HL-60 (cell line): Measurements from ENCODE around the gene YWHAE.
A peak's percentile ranks its signal among the peaks of the same experiment; 100 is the strongest.

Experiments used
- DNase-seq, 2 experiments: peaks; one replicate each; pipeline ENCODE4 v3.0.0-alpha.2; 2010 to 2020; ENCODE audit warnings: low read depth in 1 of 2, low spot score in 1 of 2
- H3K27ac ChIP-seq: fragments of 250-450 bp; sonication (Bioruptor Pico); replicated peaks from 2 replicates; pipeline ENCODE4 v1.5.1; 2020; ENCODE audit warnings: mild to moderate bottlenecking, moderate library complexity
- H3K27me3 ChIP-seq: fragments of 250-450 bp; sonication (Bioruptor Pico); 2 replicates; pipeline ENCODE4 v1.5.1; 2021; ENCODE audit warnings: mild to moderate bottlenecking, moderate library complexity; ENCODE audit not compliant: insufficient read depth, poor library complexity, severe bottlenecking
- H3K4me3 ChIP-seq: replicated peaks from 2 replicates; pipeline ENCODE4 v1.5.1; 2011; ENCODE audit warnings: mild to moderate bottlenecking, control low read depth, low read length; ENCODE audit not compliant: insufficient read depth
- GABPA ChIP-seq: IDR thresholded peaks from 2 replicates; pipeline ENCODE4 v1.6.1; 2012; ENCODE audit warnings: low read depth
- POLR2AphosphoS5 ChIP-seq: IDR thresholded peaks from 2 replicates; pipeline ENCODE4 v1.6.1; 2012; ENCODE audit warnings: low read depth
- SPI1 ChIP-seq: IDR thresholded peaks from 2 replicates; pipeline ENCODE4 v1.6.1; 2012; ENCODE audit warnings: low read depth, mild to moderate bottlenecking, borderline replicate concordance
- long read RNA-seq: library from polyadenylated mRNA; unstranded; transcript quantifications from one replicate; pipeline ENCODE4 v2.0.0, GENCODE V29; 2020
- TF ChIP-seq, protein P1 (sequence below): IDR thresholded peaks from 2 replicates; pipeline ENCODE4 v1.6.1; 2012; ENCODE audit warnings: low read depth; ENCODE audit not compliant: insufficient replicate concordance
- TF ChIP-seq, protein P2 (sequence below): IDR thresholded peaks from one replicate; pipeline ENCODE4 v1.5.1; 2011; ENCODE audit warnings: low read length, control low read depth, inconsistent platforms; ENCODE audit not compliant: insufficient read depth

The YWHAE gene
- long read RNA-seq, transcript YWHAE-208 (7 exons, 1,818 nt): minor isoform, 27 of 957 reads
- long read RNA-seq, transcript YWHAE-201 (6 exons, 2,211 nt): major isoform, 906 of 957 reads
- long read RNA-seq, partial matches to known transcripts: 8 of 957 reads
- long read RNA-seq, other reads (novel, unspliced or antisense): 14 of 957 reads

DNA sequence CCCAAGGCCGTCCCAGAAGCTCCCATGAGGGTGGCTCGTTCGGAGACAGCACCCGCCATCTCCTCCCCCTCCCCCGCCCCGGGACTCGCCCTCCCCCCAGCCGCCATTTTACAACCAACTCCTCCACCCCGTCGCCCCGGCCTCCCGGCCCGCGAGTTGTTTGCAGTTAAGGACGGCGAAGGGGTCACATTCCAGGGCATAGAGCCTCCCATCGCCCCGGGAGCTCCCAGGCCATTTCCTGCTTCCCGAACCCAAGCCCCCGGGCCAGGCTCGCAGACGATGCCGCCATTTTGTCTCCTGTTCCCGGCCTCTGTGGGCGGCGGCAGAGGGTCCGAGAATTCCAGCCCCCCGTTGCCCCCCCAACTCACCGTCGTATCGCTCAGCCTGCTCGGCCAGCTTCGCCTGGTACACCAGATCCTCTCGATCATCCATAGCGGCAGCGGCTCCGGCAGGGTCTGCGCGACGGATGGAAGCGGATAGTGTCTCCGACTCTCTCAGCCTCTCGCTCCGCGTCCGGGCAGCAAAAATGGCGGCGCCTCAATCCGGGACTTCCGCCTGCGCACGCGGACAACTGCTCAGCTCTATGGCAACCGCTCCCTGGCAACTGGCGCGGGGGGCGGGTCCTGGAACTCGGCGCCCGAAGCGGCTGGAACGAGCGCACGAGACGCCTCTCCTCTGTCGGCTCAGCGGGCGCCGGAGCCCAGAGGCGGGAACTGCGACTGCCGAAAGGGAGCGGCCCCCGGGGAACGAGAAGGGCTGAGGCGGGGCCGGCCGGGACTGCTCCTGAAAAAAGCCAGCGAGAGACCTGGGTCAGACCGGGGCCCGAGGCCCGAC is at the start of gene YWHAE:
Gene YWHAE, minus strand, starts transcription at position 544 of the 834 bp plus-strand sequence. Its CDS starts 112 bp downstream, at position 432.
- Histone ChIP-seq H3K4me3 (peak within 1 kb of the TSS; percentile 84), H3K27ac (peak within 1 kb of the TSS; percentile 98), H3K27me3 (no peaks in the 10 kb centered on the region)
- peak; percentile 92 for TF ChIP-seq POLR2AphosphoS5
- TF ChIP-seq, protein P1, sequence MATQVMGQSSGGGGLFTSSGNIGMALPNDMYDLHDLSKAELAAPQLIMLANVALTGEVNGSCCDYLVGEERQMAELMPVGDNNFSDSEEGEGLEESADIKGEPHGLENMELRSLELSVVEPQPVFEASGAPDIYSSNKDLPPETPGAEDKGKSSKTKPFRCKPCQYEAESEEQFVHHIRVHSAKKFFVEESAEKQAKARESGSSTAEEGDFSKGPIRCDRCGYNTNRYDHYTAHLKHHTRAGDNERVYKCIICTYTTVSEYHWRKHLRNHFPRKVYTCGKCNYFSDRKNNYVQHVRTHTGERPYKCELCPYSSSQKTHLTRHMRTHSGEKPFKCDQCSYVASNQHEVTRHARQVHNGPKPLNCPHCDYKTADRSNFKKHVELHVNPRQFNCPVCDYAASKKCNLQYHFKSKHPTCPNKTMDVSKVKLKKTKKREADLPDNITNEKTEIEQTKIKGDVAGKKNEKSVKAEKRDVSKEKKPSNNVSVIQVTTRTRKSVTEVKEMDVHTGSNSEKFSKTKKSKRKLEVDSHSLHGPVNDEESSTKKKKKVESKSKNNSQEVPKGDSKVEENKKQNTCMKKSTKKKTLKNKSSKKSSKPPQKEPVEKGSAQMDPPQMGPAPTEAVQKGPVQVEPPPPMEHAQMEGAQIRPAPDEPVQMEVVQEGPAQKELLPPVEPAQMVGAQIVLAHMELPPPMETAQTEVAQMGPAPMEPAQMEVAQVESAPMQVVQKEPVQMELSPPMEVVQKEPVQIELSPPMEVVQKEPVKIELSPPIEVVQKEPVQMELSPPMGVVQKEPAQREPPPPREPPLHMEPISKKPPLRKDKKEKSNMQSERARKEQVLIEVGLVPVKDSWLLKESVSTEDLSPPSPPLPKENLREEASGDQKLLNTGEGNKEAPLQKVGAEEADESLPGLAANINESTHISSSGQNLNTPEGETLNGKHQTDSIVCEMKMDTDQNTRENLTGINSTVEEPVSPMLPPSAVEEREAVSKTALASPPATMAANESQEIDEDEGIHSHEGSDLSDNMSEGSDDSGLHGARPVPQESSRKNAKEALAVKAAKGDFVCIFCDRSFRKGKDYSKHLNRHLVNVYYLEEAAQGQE: peak; percentile 76
- TF ChIP-seq GABPA: peak; percentile 51
- TF ChIP-seq SPI1: peak; percentile 21; the same call in 1 of the 2 replicates
- TF ChIP-seq, protein P2, sequence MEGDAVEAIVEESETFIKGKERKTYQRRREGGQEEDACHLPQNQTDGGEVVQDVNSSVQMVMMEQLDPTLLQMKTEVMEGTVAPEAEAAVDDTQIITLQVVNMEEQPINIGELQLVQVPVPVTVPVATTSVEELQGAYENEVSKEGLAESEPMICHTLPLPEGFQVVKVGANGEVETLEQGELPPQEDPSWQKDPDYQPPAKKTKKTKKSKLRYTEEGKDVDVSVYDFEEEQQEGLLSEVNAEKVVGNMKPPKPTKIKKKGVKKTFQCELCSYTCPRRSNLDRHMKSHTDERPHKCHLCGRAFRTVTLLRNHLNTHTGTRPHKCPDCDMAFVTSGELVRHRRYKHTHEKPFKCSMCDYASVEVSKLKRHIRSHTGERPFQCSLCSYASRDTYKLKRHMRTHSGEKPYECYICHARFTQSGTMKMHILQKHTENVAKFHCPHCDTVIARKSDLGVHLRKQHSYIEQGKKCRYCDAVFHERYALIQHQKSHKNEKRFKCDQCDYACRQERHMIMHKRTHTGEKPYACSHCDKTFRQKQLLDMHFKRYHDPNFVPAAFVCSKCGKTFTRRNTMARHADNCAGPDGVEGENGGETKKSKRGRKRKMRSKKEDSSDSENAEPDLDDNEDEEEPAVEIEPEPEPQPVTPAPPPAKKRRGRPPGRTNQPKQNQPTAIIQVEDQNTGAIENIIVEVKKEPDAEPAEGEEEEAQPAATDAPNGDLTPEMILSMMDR: no peak
- peak; percentile 77 to 91 for DNase-seq

DNA sequence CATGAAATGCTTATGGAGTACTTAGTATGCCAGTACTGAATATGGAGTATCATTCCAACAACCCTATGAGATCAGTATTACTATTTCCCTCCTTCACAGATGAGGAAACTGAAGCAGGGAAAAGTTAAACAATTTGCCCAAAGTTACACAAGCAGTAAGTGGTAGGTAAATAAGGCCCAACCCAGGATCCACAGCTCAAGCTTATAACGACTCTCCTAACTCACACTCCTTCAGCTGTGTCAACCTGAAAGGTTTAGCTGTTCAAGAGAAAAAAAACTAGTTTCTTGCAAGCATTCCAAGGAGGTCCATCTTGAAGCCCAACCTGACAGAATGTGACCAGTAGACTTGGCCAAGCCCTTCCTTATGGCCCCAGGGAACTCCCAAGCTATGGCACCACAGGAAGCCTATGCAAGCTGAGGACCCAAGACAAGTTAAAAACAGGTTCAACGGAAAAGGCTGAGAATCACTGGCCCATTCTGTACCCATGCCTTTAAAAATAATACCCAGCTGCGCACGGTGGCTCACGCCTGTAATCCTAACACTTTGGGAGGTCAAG is 49.5 kb upstream of the YWHAE start:
- Histone ChIP-seq H3K4me3 (no peak overlapping the region), H3K27me3 (no peaks in the 10 kb centered on the region), H3K27ac (no peak overlapping the region)
- no peak for DNase-seq
- TF ChIP-seq, protein P2: no peak
- TF ChIP-seq, protein P1: no peak
- no peak for TF ChIP-seq POLR2AphosphoS5
- TF ChIP-seq SPI1: no peak
- no peak for TF ChIP-seq GABPA

DNA sequence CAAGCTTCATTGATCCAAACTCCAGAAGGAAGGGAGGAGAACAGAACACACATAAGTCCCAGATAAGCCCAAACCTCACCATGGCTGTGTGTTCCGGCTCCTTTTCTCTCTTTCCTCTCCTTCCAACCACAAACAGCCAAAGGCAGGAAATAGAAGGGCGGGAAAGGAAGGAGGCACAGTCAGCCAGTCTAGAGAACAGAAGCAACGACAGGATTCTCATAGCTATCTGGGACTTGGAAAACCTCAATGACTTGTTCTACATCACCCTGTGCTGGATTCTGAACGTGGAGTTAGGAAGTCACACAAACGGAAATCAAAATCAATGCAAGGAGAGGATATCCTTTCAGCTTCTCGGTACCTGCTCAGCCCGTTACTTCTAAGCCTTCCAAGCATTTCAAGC is 47.0 kb upstream of the YWHAE start:
- Histone ChIP-seq H3K27ac (no peak overlapping the region), H3K27me3 (no peaks in the 10 kb centered on the region), H3K4me3 (no peak overlapping the region)
- DNase-seq: no peak
- TF ChIP-seq, protein P1: no peak
- TF ChIP-seq GABPA (no peak), SPI1 (no peak), POLR2AphosphoS5 (no peak)
- TF ChIP-seq, protein P2: no peak
